ENCODE results near the gene HNRNPF. TPM values are rescaled to one million over a fixed set of nuclear protein-coding genes. Genes with fewer than 3 reads are reported as not detected.
"Not testable (repeated sequence)": the region's sequence is repeated elsewhere in the genome, so short reads cannot be mapped to it uniquely, and the experiment has no call there.

HNRNPF gene
- total RNA-seq, 4 donors from 2014 or later, result 154 to 229 (median 189) TPM

DNA sequence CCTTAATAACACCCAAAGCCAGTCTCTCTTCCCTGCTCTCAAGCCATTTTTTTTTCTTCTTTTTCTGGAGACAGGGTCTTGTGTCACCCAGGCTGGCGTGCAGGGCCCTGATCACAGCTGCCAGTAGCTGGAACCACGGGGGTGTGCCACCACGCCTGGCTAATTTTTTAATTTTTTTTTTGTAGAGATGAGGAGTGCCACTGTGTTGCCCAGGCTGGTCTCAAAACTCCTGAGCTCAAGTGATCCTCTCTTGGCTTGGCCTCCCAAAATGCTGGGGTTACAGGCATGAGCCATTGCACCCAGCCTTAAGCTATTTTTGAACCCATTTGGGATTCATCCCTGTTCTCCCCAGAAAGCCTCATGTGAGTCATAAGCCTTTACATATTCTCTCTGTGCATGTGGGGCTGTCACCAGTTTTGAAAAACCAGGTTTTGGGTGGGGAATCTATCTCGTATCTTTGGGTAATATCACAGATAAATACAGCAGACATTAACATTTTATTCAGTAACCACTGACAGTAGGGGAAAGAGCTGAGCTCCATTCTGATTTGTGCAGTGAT lies 43.4 kb upstream of the HNRNPF start:
- intact Hi-C loops (cut with DNase I), result no loop called here
- peak overlapping the region; percentile 65 to 92 (median 82) for H3K27ac ChIP-seq
- no peaks in the 10 kb centered on the region for H3K36me3 ChIP-seq
- H3K4me1 ChIP-seq, result peaks cover 34 to 57% (median 35%) of the 10 kb centered on the region in 3 donors
- H3K4me3 ChIP-seq, result peak overlapping the region in 1 of 4 donors; percentile 5
- DNase-seq, result no peak
- H3K9me3 ChIP-seq, result no peaks in the 10 kb centered on the region
- no peak for TF ChIP-seq POLR2A (IDR thresholded peaks at IDR 0.05)
- TF ChIP-seq, protein P1, sequence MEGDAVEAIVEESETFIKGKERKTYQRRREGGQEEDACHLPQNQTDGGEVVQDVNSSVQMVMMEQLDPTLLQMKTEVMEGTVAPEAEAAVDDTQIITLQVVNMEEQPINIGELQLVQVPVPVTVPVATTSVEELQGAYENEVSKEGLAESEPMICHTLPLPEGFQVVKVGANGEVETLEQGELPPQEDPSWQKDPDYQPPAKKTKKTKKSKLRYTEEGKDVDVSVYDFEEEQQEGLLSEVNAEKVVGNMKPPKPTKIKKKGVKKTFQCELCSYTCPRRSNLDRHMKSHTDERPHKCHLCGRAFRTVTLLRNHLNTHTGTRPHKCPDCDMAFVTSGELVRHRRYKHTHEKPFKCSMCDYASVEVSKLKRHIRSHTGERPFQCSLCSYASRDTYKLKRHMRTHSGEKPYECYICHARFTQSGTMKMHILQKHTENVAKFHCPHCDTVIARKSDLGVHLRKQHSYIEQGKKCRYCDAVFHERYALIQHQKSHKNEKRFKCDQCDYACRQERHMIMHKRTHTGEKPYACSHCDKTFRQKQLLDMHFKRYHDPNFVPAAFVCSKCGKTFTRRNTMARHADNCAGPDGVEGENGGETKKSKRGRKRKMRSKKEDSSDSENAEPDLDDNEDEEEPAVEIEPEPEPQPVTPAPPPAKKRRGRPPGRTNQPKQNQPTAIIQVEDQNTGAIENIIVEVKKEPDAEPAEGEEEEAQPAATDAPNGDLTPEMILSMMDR (IDR thresholded peaks at IDR 0.05), result no peak
- WGBS, 2 donors, result 30 to 35% methylated on average over 4 of the region's 4 CpGs
- no peaks in the 10 kb centered on the region for H3K27me3 ChIP-seq

DNA sequence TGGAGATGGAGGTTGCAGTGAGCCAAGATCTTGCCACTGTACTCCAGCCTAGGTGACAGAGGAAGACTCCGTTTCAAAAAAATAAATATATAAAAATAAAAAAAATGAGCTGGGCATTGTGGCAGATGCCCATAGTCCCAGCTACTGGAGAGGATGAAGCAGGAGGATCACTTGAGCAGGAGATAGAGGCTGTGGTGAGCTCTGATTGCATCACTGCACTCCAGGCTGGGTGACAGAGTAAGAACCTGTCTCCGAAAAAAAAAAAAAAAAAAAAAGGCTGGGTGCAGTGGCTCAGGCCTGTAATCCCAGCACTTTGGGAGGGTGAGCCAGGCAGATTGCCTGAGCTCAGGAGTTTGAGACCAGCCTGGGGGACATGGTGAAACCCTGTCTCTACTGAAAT lies 39.8 kb upstream of the HNRNPF start:
- TF ChIP-seq, protein P1 (IDR thresholded peaks at IDR 0.05), result no peak
- no peak for TF ChIP-seq POLR2A (IDR thresholded peaks at IDR 0.05)
- no peaks in the 10 kb centered on the region for H3K27me3 ChIP-seq
- WGBS, 2 donors, result 43 to 74% methylated on average over 1 to 2 of the region's 2 CpGs
- peaks cover 21 to 43% (median 24%) of the 10 kb centered on the region in 3 donors for H3K4me1 ChIP-seq
- no peaks in the 10 kb centered on the region for H3K36me3 ChIP-seq
- H3K9me3 ChIP-seq, result no peaks in the 10 kb centered on the region
- H3K4me3 ChIP-seq, result no peak overlapping the region
- H3K27ac ChIP-seq, result no peak overlapping the region
- no peak for DNase-seq
- intact Hi-C loops (cut with DNase I), result no loop called here

DNA sequence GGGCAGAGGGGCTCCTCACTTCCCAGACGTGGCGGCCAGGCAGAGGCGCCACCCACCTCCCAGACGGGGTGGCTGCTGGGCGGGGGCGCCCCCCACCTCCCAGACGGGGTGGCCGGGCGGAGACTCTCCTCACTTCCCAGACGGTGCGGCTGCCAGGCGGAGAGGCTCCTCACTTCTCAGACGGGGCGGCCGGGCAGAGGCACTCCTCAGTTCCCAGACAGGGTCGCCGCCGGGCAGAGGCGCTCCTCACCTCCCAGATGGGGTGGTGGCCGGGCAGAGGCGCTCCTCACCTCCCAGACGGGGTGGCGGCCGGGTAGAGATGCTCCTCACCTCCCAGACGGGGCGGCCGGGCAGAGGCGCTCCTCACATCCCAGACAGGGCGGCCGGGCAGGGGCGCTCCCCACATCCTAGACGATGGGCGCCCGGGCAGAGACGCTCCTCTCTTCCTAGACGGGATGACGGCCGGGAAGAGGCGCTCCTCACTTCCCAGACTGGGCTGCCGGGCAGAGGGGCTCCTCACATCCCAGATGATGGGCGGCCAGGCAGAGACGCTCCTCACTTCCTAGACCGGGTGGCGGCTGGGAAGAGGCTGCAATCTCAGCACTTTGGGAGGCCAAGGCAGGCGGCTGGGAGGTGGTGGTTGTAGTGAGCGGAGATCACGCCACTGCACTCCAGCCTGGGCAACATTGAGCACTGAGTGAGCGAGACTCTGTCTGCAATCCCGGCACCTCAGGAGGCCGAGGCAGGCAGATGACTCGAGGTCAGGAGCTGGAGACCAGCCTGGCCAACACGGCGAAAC lies 37.4 kb upstream of the HNRNPF start:
- DNase-seq; H3K4me3 ChIP-seq; H3K27me3 ChIP-seq; H3K9me3 ChIP-seq; H3K36me3 ChIP-seq; intact Hi-C loops (cut with DNase I): not testable (repeated sequence)
- peaks cover 3 to 19% (median 6%) of the 10 kb centered on the region in 3 donors for H3K4me1 ChIP-seq
- peak overlapping the region in 2 of 4 donors; percentile 27 to 29 for H3K27ac ChIP-seq
- 83 to 100% methylated on average over 3 to 6 of the region's 53 CpGs for WGBS, 2 donors

DNA sequence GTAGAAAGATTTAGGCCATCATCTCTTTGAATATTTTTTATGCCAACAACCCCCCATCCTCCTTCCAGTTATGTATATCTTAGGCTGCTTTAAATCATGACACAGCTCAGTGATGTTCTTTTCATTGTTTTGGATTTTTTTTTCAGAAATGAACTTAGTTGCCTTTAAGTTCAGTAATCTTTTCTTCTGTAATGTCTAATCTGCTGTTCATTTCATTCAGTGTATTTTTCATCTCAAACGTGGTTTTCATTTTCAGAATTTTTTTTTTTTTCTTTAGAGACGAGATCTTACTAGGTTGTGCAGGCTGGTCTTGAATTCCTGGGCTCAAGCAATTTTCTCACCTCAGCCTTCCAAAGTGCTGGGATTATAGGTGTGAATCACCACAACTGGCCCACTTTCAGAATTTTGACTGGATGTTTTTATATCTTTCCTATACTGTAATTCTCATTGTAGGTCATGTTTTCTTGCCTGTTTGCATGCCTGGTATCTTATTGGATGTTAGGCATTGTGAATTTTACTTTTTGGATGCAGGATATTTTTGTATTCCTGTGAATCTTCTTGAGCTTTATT lies 36.0 kb upstream of the HNRNPF start:
- Histone ChIP-seq H3K27me3 (no peaks in the 10 kb centered on the region), H3K4me3 (no peak overlapping the region), H3K36me3 (no peaks in the 10 kb centered on the region), H3K27ac (peak overlapping the region in 3 of 4 donors; percentile 56 to 80 (median 64)), H3K4me1 (peaks cover 3 to 16% (median 6%) of the 10 kb centered on the region in 3 donors), H3K9me3 (no peaks in the 10 kb centered on the region)
- TF ChIP-seq POLR2A (IDR thresholded peaks at IDR 0.05), result no peak
- TF ChIP-seq, protein P1 (IDR thresholded peaks at IDR 0.05), result no peak
- no peak for DNase-seq
- intact Hi-C loops (cut with DNase I), result no loop called here
- 28 to 45% methylated on average over 2 of the region's 2 CpGs for WGBS, 2 donors

DNA sequence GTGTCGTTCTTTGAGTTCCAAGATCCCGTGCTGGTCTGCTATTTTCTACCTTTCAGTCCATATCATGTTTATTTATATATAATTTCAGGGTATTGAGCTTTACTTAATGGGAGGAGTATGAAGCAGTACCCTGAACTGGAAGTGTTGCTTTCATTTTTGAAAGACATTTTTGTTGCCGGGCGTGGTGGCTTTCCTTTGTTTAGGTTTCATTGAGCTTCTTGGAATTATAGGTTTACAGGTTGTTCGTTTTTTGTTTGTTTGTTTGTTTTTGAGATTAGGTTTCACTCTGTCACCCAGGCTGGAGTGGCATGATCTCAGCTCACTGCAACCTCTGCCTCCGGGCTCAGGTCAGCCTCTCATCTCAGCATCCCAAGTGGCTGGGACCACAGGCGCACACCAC lies 35.3 kb upstream of the HNRNPF start:
- no peaks in the 10 kb centered on the region for H3K9me3 ChIP-seq
- WGBS, 2 donors, result 67 to 75% methylated on average over 7 of the region's 7 CpGs
- TF ChIP-seq, protein P1 (IDR thresholded peaks at IDR 0.05), result no peak
- TF ChIP-seq POLR2A (IDR thresholded peaks at IDR 0.05), result no peak
- no peak overlapping the region for H3K4me3 ChIP-seq
- no peak for DNase-seq
- intact Hi-C loops (cut with DNase I), result no loop called here
- no peaks in the 10 kb centered on the region for H3K27me3 ChIP-seq
- no peaks in the 10 kb centered on the region for H3K36me3 ChIP-seq
- H3K27ac ChIP-seq, result peak overlapping the region in 3 of 4 donors; percentile 56 to 80 (median 64)
- H3K4me1 ChIP-seq, result peaks cover 3 to 16% (median 6%) of the 10 kb centered on the region in 3 donors

All from esophagus squamous epithelium (tissue), 5 donors.